HEK293 (cell line): ENCODE data around the gene KCNAB2.

ENCODE experiments used
- BCL11A ChIP-seq: fragments of 450-650 bp; formaldehyde crosslinking; IDR thresholded peaks from 2 replicates; pipeline ENCODE4 v1.5.1; 2016; ENCODE audit warnings: low read depth, missing biosample characterization, missing genetic modification characterization
- GLIS2 ChIP-seq: fragments of 450-650 bp; formaldehyde crosslinking; IDR thresholded peaks from 2 replicates; pipeline ENCODE4 v1.5.1; 2016; ENCODE audit warnings: missing biosample characterization, missing genetic modification characterization
- INSM2 ChIP-seq: fragments of 450-650 bp; formaldehyde crosslinking; IDR thresholded peaks from 2 replicates; pipeline ENCODE4 v1.5.1; 2016; ENCODE audit warnings: missing biosample characterization, missing genetic modification characterization
- KLF10 ChIP-seq: fragments of 450-650 bp; IDR thresholded peaks from 2 replicates; pipeline ENCODE4 v1.5.1; 2018; ENCODE audit warnings: missing biosample characterization, mild to moderate bottlenecking, missing genetic modification characterization
- KLF16 ChIP-seq: fragments of 450-650 bp; formaldehyde crosslinking; IDR thresholded peaks from 2 replicates; pipeline ENCODE4 v1.5.1; 2017; ENCODE audit warnings: missing biosample characterization, missing genetic modification characterization
- MZF1 ChIP-seq: fragments of 450-650 bp; formaldehyde crosslinking; IDR thresholded peaks from 2 replicates; pipeline ENCODE4 v1.5.1; 2017; ENCODE audit warnings: missing biosample characterization, missing genetic modification characterization, borderline replicate concordance
- PRDM10 ChIP-seq: fragments of 450-650 bp; formaldehyde crosslinking; IDR thresholded peaks from 2 replicates; pipeline ENCODE4 v1.5.1; 2016; ENCODE audit warnings: missing biosample characterization, missing genetic modification characterization
- PRDM4 ChIP-seq: fragments of 450-650 bp; formaldehyde crosslinking; IDR thresholded peaks from 2 replicates; pipeline ENCODE4 v1.5.1; 2017; ENCODE audit warnings: missing biosample characterization, missing genetic modification characterization
- SCRT1 ChIP-seq: fragments of 450-650 bp; formaldehyde crosslinking; IDR thresholded peaks from 2 replicates; pipeline ENCODE4 v1.5.1; 2016; ENCODE audit warnings: missing biosample characterization, missing genetic modification characterization, borderline replicate concordance
- SETDB1 ChIP-seq: IDR thresholded peaks from one replicate; pipeline ENCODE4 v1.6.1; 2017; ENCODE audit warnings: mild to moderate bottlenecking, low read length, moderate library complexity, mixed read lengths; ENCODE audit not compliant: insufficient read length
- ZFP3 ChIP-seq: fragments of 450-650 bp; formaldehyde crosslinking; IDR thresholded peaks from 2 replicates; pipeline ENCODE4 v1.5.1; 2016; ENCODE audit warnings: low read depth, missing biosample characterization, missing genetic modification characterization
- ZNF223 ChIP-seq: fragments of 450-650 bp; formaldehyde crosslinking; IDR thresholded peaks from 2 replicates; pipeline ENCODE4 v1.5.1; 2016; ENCODE audit warnings: missing biosample characterization, missing genetic modification characterization
- ZNF280D ChIP-seq: fragments of 450-650 bp; formaldehyde crosslinking; IDR thresholded peaks from 2 replicates; pipeline ENCODE4 v1.5.1; 2016; ENCODE audit warnings: missing biosample characterization, missing genetic modification characterization
- ZNF354C ChIP-seq: fragments of 450-650 bp; formaldehyde crosslinking; IDR thresholded peaks from 2 replicates; pipeline ENCODE4 v1.5.1; 2016; ENCODE audit warnings: missing biosample characterization, missing genetic modification characterization, low read depth, borderline replicate concordance
- ZNF580 ChIP-seq: fragments of 450-650 bp; formaldehyde crosslinking; IDR thresholded peaks from 2 replicates; pipeline ENCODE4 v1.5.1; 2016; ENCODE audit warnings: missing biosample characterization, missing genetic modification characterization
- ZNF596 ChIP-seq: fragments of 450-650 bp; IDR thresholded peaks from 2 replicates; pipeline ENCODE4 v1.5.0; 2018; ENCODE audit warnings: missing biosample characterization, mild to moderate bottlenecking, missing genetic modification characterization, moderate library complexity
- ZNF610 ChIP-seq: fragments of 450-650 bp; formaldehyde crosslinking; IDR thresholded peaks from 2 replicates; pipeline ENCODE4 v1.5.1; 2016; ENCODE audit warnings: missing biosample characterization, missing genetic modification characterization, borderline replicate concordance
- ZNF692 ChIP-seq: fragments of 450-650 bp; formaldehyde crosslinking; IDR thresholded peaks from 2 replicates; pipeline ENCODE4 v1.5.1; 2016; ENCODE audit warnings: missing biosample characterization, missing genetic modification characterization
- ZNF76 ChIP-seq: fragments of 450-650 bp; formaldehyde crosslinking; IDR thresholded peaks from 2 replicates; pipeline ENCODE4; 2016; ENCODE audit warnings: low read depth, missing biosample characterization, missing genetic modification characterization, borderline replicate concordance
- ZNF777 ChIP-seq: fragments of 450-650 bp; formaldehyde crosslinking; IDR thresholded peaks from 2 replicates; pipeline ENCODE4 v1.5.1; 2017; ENCODE audit warnings: missing biosample characterization, missing genetic modification characterization, borderline replicate concordance
- TF ChIP-seq, protein P1 (sequence below): fragments of 450-650 bp; formaldehyde crosslinking; IDR thresholded peaks from 2 replicates; pipeline ENCODE4 v1.5.1; 2016; ENCODE audit warnings: missing biosample characterization, missing genetic modification characterization
- TF ChIP-seq, protein P2 (sequence below): fragments of 450-650 bp; IDR thresholded peaks from 2 replicates; pipeline ENCODE4 v1.5.1; 2018; ENCODE audit warnings: missing biosample characterization, missing genetic modification characterization

KCNAB2 gene

GRCh38 chr1:6127587-6128163 is 82.0 kb downstream of the KCNAB2 start (continued):
- TF ChIP-seq MZF1 (no peak), PRDM10 (tag by site-specific recombination) (no peak), ZNF223 (tag by site-specific recombination) (no peak), PRDM4 (tag by site-specific recombination) (no peak), INSM2 (no peak), ZNF76 (tag by site-specific recombination) (no peak), ZFP3 (tag by site-specific recombination) (no peak), BCL11A (no peak), ZNF777 (tag by site-specific recombination) (no peak), ZNF280D (tag by site-specific recombination) (no peak), ZNF692 (tag by site-specific recombination) (no peak), ZNF610 (tag by site-specific recombination) (no peak), KLF10 (tag by site-specific recombination) (no peak), KLF16 (tag by site-specific recombination) (no peak), GLIS2 (tag by site-specific recombination) (no peak), SCRT1 (tag by site-specific recombination) (no peak), ZNF596 (tag by site-specific recombination) (no peak), SETDB1 (no peak), ZNF580 (tag by site-specific recombination) (no peak), ZNF354C (tag by site-specific recombination) (no peak)
- TF ChIP-seq, protein P1, sequence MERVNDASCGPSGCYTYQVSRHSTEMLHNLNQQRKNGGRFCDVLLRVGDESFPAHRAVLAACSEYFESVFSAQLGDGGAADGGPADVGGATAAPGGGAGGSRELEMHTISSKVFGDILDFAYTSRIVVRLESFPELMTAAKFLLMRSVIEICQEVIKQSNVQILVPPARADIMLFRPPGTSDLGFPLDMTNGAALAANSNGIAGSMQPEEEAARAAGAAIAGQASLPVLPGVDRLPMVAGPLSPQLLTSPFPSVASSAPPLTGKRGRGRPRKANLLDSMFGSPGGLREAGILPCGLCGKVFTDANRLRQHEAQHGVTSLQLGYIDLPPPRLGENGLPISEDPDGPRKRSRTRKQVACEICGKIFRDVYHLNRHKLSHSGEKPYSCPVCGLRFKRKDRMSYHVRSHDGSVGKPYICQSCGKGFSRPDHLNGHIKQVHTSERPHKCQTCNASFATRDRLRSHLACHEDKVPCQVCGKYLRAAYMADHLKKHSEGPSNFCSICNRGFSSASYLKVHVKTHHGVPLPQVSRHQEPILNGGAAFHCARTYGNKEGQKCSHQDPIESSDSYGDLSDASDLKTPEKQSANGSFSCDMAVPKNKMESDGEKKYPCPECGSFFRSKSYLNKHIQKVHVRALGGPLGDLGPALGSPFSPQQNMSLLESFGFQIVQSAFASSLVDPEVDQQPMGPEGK = 0 out of 2 replicates have a peak, but pooled peaks have one; percentile 34
- TF ChIP-seq, protein P2, sequence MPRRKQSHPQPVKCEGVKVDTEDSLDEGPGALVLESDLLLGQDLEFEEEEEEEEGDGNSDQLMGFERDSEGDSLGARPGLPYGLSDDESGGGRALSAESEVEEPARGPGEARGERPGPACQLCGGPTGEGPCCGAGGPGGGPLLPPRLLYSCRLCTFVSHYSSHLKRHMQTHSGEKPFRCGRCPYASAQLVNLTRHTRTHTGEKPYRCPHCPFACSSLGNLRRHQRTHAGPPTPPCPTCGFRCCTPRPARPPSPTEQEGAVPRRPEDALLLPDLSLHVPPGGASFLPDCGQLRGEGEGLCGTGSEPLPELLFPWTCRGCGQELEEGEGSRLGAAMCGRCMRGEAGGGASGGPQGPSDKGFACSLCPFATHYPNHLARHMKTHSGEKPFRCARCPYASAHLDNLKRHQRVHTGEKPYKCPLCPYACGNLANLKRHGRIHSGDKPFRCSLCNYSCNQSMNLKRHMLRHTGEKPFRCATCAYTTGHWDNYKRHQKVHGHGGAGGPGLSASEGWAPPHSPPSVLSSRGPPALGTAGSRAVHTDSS (tag by site-specific recombination) = no peak
